Endothelial cell of umbilical vein (primary cell): ENCODE results near the gene PPARD.

Source experiments
- CTCF ChIP-seq, 2 donors: IDR thresholded peaks; 1 replicate in 1 of 2; 2 replicates in 1 of 2; pipeline ENCODE4 v1.5.1; 2011; ENCODE audit warnings: low read length in 2 of 2, mild to moderate bottlenecking in 2 of 2, moderate library complexity in 2 of 2, control low read depth in 1 of 2, inconsistent platforms in 1 of 2, low read depth in 1 of 2; ENCODE audit not compliant: insufficient read depth in 1 of 2; ENCODE audit errors: extremely low read depth in 1 of 2
- EZH2 ChIP-seq: IDR thresholded peaks from 2 replicates; pipeline ENCODE4 v1.6.1; 2012; ENCODE audit warnings: borderline replicate concordance, low read depth, mild to moderate bottlenecking, moderate library complexity, low read length, inconsistent platforms; ENCODE audit not compliant: severe bottlenecking
- GATA2 ChIP-seq: IDR thresholded peaks from 2 replicates; pipeline ENCODE4 v1.7.0; 2011; ENCODE audit warnings: low read depth, mild to moderate bottlenecking, moderate library complexity, mixed read lengths, low read length; ENCODE audit not compliant: insufficient read length, insufficient read depth
- JUN ChIP-seq: IDR thresholded peaks from 2 replicates; pipeline ENCODE4 v1.6.1; 2011; ENCODE audit warnings: borderline replicate concordance, low read depth; ENCODE audit not compliant: insufficient read length, insufficient read depth
- MAX ChIP-seq: IDR thresholded peaks from 2 replicates; pipeline ENCODE4 v1.6.1; 2011; ENCODE audit not compliant: insufficient read depth, insufficient read length
- POLR2A ChIP-seq: IDR thresholded peaks from 2 replicates; pipeline ENCODE4 v1.6.1; 2012; ENCODE audit warnings: low read depth, mild to moderate bottlenecking, control low read depth, low read length
- POLR2AphosphoS5 ChIP-seq: IDR thresholded peaks from 2 replicates; pipeline ENCODE4 v1.6.1; 2012; ENCODE audit warnings: low read depth, mild to moderate bottlenecking, control low read depth, low read length, moderate library complexity; ENCODE audit not compliant: insufficient read depth

GRCh38 chr6:35441642-35442041, 99.3 kb downstream of the PPARD start:
- TF ChIP-seq EZH2, result no peak
- no peak for TF ChIP-seq GATA2
- TF ChIP-seq CTCF (IDR thresholded peaks at IDR 0.05; ENCODE audit: extremely low read depth in 1 of 2, insufficient read depth in 1 of 2, low read depth in 1 of 2, low read length in 2 of 2), result no peak
- TF ChIP-seq POLR2A, result no peak
- TF ChIP-seq POLR2AphosphoS5, result no peak
- no peak for TF ChIP-seq JUN
- TF ChIP-seq MAX, result no peak
